KBM-7 (cell line): ENCODE measurements around the gene PAGR1.
A peak's percentile ranks its signal among the peaks of the same experiment; 100 is the strongest.

ENCODE experiments used
- DNase-seq: peaks from one replicate; pipeline ENCODE4 v3.0.0-alpha.2; 2015
- in situ Hi-C: fragments of 300-500 bp; cut with MboI; formaldehyde crosslinking; loops from 2 replicates; pipeline ENCODE4 v1.14.3; 2020; ENCODE audit warnings: low sequenced_read_pairs, low pct_unique_long_range_greater_than_20kb, mixed read lengths

The PAGR1 gene

GRCh38 chr16:29810699-29811169, 5.2 kb upstream of the PAGR1 start:
- in situ Hi-C loops, result no loop called here
- no peak for DNase-seq

- peak; percentile 87 for DNase-seq
- in situ Hi-C loops, result no loop called here
Observed at GRCh38 chr16:29811170-29811895, 4.6 kb upstream of the PAGR1 start.

- in situ Hi-C loops, result no loop called here
- peak; percentile 63 for DNase-seq
Observed at GRCh38 chr16:29811896-29812665, 3.9 kb upstream of the PAGR1 start, which contains the start of gene PRRT2. Gene PRRT2 (plus strand): TSS chr16:29812193. CDS start chr16:29813055, 862 bp downstream.

GRCh38 chr16:29812754-29813643, 3.0 kb upstream of the PAGR1 start:
- in situ Hi-C loops, result no loop called here
- DNase-seq, result no peak

GRCh38 chr16:29813644-29814562, 2.0 kb upstream of the PAGR1 start:
- DNase-seq, result no peak
- in situ Hi-C loops, result no loop called here

GRCh38 chr16:29814592-29814991, 1.4 kb upstream of the PAGR1 start:
- in situ Hi-C loops, result no loop called here
- DNase-seq, result no peak

GRCh38 chr16:29815032-29815721, 775 bp upstream of the PAGR1 start:
- in situ Hi-C loops, result no loop called here
- peak; percentile 18 for DNase-seq

GRCh38 chr16:29816694-29817441, 916 bp downstream of the PAGR1 start:
- DNase-seq, result peak; percentile 81
- in situ Hi-C loops, result no loop called here

- DNase-seq, result no peak
- in situ Hi-C loops, result no loop called here
Observed at GRCh38 chr16:29818082-29818481, 2.1 kb downstream of the PAGR1 start.

- in situ Hi-C loops, result no loop called here
Observed at GRCh38 chr16:29819506-29819905, 3.6 kb downstream of the PAGR1 start.

GRCh38 chr16:29820271-29820701, 4.3 kb downstream of the PAGR1 start, which contains the start of gene MVP:
Gene MVP (plus strand): TSS chr16:29820462. CDS start chr16:29830550, 10,088 bp downstream.
- DNase-seq, result peak; percentile 51
- in situ Hi-C loops, result no loop called here

More at GRCh38 chr16:29819506-29819905, 3.6 kb downstream of the PAGR1 start:
- DNase-seq, result no peak

- in situ Hi-C loops, result no loop called here
- no peak for DNase-seq
Observed at GRCh38 chr16:29820730-29821642, 5.0 kb downstream of the PAGR1 start.

GRCh38 chr16:29821643-29822115, 5.7 kb downstream of the PAGR1 start:
- in situ Hi-C loops, result no loop called here
- DNase-seq, result no peak

- in situ Hi-C loops, result no loop called here
- no peak for DNase-seq
Observed at GRCh38 chr16:29824589-29825144, 8.7 kb downstream of the PAGR1 start.

- in situ Hi-C loops, result no loop called here
- DNase-seq, result peak; percentile 16
Observed at GRCh38 chr16:29825145-29826044, 9.4 kb downstream of the PAGR1 start.
